Head of caudate nucleus (tissue), 42 donors: ENCODE data around the gene RTL10.

Source experiments
- DNase-seq, 42 donors: peaks; one replicate each; pipeline versions ENCODE4 v3.0.0 to v3.0.0-alpha.2; 2020 to 2021; ENCODE audit warnings: mixed read lengths in 7 of 42
- intact Hi-C: fragments of 100-400 bp; cut with DNase I; formaldehyde crosslinking; loops from one replicate; pipeline ENCODE4 v1.15.0; 2022

RTL10 gene

GRCh38 chr22:19869497-19870152 lies 15.0 kb upstream of the RTL10 start:
- intact Hi-C loops = no loop called here

GRCh38 chr22:19868773-19869471 lies 14.2 kb upstream of the RTL10 start:
- DNase-seq = peak in 40 of 42 donors; percentile 39 to 86 (median 69)
- intact Hi-C loops = no loop called here

More at GRCh38 chr22:19869497-19870152, 15.0 kb upstream of the RTL10 start:
- peak in 19 of 42 donors; percentile 2 to 42 (median 15) for DNase-seq

DNA sequence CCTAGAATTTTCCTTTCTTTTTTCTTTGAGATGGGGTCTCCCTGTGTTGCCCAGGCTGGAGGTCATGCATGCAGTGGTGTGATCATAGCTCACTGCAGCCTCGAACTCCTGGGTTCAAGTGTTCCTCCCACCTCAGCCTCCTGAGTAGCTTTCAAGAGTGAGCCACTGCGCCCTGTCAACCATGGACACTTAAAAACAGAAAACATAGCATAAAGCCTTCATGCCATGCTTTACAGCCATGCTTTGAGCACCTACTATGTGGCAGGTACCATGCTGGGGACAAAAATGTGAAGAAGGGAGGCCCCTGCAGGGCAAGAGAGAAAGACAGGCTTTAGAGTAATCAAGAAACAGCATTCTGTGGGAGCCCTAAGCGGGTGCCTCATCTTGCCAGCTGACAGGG lies 13.7 kb upstream of the RTL10 start:
- intact Hi-C loops = no loop called here

DNA sequence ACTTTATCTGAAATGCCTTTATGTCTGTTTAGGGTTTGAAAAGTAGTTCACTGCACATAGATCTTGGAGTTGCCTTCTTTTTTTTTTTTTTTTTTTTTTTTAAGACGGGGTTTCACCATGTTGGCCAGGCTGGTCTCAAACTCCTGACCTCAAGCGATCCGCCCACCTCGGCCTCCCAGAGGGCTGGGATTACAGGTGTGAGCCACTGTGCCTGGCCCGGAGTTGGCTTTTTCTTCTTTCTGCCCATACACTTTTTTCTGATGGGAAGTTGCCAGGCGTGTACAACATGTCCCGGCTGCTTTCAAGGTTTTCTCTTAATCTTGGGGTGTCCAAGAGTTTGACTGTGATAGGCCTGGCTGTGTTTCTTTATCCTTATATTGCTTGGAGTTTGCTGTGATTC lies 12.9 kb upstream of the RTL10 start:
- DNase-seq = peak in 11 of 42 donors; percentile 2 to 30 (median 7)
- intact Hi-C loops = no loop called here

More for the DNA sequence above, 13.7 kb upstream of the RTL10 start:
- DNase-seq = peak in 12 of 42 donors; percentile 1 to 14 (median 4)

- no peak for DNase-seq
- intact Hi-C loops = no loop called here
Observed at GRCh38 chr22:19866665-19867009, 12.0 kb upstream of the RTL10 start.

DNA sequence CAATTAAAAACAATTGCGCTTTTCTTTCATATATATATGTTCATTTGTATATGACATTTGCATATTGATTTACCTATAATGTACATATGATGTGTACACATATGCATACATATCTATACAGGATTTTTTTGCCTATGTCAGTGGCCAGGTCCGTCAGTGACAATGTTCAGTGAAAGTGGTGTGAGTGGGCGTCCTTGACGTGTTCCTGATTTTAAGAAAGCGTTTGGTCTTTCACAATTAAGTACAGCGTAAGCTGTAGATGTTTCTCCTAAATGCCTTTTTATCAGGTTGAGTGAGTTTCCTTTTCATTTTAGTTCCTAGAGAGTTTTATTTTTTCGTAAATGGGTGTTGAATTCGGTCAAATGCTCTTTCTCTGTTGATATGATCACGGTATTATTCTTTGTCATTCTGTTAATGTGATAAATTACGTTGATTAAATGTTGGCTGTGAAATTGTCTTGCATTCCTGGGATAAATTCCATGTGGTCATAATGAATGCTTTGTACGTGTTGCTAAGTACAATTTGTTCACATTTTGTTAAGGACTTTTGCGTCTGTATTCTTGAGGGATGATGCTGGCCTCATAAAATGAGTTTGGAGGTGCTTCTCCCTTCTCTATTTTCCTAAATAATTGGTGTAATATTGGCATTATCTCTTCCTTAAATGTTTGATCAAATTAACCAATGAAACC lies 10.6 kb upstream of the RTL10 start:
- intact Hi-C loops = no loop called here
- peak in 3 of 42 donors; percentile 1 to 12 (median 4) for DNase-seq

DNA sequence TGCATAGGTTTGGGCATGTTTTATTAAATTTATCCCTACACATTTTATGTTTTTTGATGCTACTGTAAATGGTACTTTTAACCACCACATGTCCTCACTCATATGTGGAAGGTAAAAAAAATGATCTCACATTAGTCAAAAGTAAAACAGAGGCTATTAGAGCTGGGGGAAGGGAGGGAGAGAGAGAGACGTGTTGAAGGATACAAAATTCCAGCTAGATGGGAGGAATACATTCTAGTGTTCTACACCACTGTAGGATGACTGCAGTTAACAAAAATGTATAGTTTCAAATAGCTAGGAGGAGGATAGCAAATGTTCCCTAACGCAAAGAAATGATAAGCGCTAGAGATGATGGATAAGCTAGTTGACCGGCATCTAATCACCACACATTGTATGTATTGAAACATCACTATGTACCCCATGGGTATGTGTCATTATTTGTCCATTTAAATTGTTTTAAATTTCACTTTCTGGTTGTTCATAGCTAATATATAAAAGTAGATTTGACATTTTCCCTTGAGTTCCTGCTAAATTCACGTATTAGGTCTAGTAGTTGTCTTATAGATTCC lies 9.9 kb upstream of the RTL10 start:
- intact Hi-C loops = no loop called here
- no peak for DNase-seq

DNA sequence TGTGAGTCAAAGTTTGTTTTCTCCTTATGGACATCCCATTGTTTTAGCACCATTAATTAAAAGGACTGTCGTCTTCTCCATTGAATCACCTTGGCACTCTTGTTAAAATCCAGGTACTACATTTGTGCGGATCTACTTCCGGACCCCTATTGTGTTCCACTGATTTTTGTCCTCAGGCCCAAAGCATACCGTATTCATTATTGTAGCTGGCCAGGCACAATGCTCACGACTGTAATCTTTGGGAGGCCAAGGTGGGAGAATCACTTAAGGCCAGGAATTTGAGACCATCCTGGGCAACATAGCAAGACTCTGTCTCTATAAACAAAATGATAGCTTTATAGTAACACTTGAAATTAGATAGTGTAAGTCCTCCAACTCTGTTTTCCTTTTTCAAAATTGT lies 8.9 kb upstream of the RTL10 start:
- no peak for DNase-seq
- intact Hi-C loops = no loop called here

GRCh38 chr22:19862619-19863246 lies 8.1 kb upstream of the RTL10 start:
- peak in 8 of 42 donors; percentile 0 to 19 (median 10) for DNase-seq
- intact Hi-C loops = no loop called here

DNA sequence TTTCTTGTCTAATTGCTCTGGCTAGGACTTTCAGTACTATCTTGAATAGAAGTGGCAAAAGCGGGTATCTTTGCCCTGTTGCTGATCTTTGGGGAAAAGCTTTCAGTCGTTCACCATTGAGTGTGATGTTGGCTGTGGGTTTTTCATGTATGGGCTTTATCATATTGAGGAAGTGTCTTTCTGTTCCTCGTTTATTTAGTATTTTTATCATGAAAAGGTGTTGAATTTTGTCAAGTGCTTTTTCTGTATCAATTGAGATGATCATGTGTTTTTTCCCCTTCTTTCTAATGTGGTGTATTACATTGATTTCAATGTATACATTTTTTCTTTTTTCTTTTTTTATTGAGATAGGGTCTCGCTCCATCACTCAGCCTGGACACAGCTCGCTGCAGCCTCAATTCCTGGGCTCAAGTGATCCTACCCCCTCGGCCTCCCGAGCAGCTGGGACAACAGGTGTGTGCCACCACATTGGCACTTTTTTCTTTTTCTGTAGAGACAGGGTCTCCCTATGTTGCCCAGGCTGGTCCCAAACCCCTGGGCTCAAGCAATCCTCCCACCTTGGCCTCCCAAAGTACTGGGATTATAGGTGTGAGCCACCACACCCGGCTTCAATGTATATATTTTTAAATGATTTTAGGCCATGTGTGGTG lies 5.3 kb upstream of the RTL10 start:
- intact Hi-C loops = no loop called here

GRCh38 chr22:19857382-19857781 lies 2.7 kb upstream of the RTL10 start:
- DNase-seq = no peak
- intact Hi-C loops = no loop called here

More for the DNA sequence above, 5.3 kb upstream of the RTL10 start:
- DNase-seq = peak in 5 of 42 donors; percentile 2 to 18 (median 15)

DNA sequence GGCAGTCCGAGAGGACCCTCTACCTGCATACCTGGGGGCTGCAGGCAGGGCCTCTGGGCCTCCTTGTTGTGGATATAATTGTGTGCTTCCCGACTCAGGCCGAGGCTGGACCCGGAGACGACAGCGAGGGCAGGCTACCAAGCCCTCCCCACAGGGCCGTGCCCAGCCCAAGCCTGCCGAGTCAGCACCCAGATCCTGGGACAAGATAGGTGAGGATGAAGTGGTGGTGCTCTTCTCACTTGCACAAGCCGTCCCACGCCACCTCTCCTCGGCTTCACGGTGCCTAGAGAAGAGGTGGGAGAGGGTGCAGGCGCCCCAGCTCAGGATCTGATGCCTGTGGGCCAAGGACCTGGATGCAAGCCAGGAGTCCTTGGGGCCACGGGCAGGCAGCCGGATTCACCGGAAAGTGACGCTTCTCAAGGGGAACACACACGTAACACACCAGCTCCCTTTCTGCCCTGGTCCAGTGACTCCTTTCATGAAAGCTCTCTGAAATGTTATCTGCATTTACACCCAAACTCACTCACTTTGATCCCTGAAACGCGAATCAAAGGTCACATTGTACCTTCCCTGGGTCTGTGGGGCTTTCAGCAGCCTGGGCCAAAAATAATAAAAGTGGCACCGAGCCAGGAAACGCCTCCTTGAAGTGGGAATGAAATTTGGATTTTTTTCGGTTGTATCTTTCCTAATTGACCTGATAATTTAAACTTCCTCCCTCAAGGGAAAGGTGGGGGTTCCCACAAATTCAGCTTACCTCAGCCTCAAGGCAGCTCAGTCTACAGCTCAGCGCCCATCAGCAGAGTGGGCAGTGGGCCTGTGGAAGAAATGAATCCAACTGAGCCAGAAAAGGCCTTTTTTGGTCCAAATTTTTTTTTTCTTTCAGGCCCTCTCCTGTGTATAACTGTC lies 1.1 kb upstream of the RTL10 start:
- intact Hi-C loops = no loop called here
- peak in 32 of 42 donors; percentile 12 to 62 (median 38) for DNase-seq

GRCh38 chr22:19853879-19854777 lies 546 bp downstream of the RTL10 start:
- DNase-seq = peak in 10 of 42 donors; percentile 3 to 49 (median 20)
- intact Hi-C loops = loop anchor here (5.0 kb wide), 1 partner anchor 122 kb away; no protein-coding TSS in a partner anchor

DNA sequence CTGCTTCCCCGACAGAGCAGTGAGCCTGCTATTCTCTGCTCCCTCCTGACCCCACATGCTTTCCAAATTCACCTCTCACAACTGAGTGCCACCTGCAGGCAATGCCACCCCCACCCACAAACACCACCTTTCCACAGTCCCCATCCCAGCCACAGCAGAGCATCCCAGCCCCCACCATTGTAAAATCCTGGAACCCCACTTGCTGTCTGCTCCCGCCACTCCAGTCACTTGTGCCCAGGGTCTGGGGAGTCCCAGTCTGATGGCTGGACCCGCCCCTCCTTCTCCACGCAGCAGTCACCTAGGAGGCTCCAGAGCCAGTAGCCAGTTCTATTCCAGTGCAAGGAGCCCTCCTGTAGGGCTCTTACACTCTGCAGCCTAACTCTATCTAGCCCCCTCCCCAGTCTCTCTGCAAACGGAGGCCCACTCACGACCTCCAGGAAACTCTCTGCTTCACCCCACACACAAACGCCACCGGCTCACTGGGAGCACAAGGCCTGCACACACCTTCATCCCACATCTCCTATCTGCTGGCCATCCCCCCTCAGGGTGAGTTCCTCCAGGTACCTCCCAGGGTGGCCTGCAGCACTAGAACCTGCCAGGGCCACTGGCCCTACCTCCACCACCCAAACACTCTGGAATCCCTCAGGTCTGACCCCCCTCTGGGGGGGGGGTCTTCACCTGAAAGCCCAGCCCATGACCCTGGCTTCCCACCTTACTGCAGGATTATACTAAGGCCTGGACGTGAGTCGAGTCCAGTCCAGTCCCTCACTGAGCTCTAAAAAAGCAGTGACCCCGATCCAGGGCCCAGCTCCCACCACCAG lies 1.4 kb downstream of the RTL10 start:
- DNase-seq = peak in 5 of 42 donors; percentile 8 to 29 (median 14)
- intact Hi-C loops = loop anchor here (5.0 kb wide), 1 partner anchor 121 kb away; no protein-coding TSS in a partner anchor

DNA sequence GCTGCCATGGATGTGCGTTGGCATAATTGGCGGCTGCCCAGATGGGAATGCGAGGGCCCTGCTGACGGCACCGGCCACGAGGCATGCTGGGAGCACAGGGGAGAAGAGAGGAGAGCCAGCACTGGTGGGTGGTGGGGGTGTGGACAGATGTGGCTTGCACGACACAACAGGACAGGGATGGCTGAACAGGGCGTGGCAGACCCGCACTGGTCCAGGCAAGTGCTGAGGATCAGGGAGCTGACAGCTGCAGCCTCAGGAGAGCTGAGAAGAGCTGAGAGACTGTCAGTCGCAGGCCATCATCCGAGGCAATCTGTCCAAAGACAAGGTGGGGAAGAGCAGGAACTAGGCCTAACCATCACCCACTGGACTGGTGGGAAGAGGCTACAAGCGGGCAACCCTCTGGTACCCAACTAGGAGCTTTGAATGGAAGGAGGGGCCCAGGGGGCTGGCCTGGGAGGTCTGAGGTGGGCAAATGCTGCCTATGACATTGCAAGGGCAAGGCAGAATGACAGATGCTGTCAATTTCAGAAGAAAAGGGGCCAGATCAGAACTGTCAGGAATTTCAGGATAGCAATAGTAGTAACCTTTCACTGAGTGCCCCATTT lies 2.4 kb downstream of the RTL10 start:
- DNase-seq = peak in 4 of 42 donors; percentile 2 to 36 (median 10)
- intact Hi-C loops = loop anchor here (5.0 kb wide), 1 partner anchor 120 kb away; no protein-coding TSS in a partner anchor
